ENCODE results near the gene CASKIN1. TPM values are rescaled to one million over a fixed set of nuclear protein-coding genes. Genes with fewer than 3 reads are reported as not detected.

The CASKIN1 gene
- total and polyA plus RNA-seq, 10 of the 15 experiments (the other 5 are each of a cell fraction or from before 2014, with no cell fraction given) = 0.03 to 0.33 (median 0.11) TPM; not detected in 5

DNA sequence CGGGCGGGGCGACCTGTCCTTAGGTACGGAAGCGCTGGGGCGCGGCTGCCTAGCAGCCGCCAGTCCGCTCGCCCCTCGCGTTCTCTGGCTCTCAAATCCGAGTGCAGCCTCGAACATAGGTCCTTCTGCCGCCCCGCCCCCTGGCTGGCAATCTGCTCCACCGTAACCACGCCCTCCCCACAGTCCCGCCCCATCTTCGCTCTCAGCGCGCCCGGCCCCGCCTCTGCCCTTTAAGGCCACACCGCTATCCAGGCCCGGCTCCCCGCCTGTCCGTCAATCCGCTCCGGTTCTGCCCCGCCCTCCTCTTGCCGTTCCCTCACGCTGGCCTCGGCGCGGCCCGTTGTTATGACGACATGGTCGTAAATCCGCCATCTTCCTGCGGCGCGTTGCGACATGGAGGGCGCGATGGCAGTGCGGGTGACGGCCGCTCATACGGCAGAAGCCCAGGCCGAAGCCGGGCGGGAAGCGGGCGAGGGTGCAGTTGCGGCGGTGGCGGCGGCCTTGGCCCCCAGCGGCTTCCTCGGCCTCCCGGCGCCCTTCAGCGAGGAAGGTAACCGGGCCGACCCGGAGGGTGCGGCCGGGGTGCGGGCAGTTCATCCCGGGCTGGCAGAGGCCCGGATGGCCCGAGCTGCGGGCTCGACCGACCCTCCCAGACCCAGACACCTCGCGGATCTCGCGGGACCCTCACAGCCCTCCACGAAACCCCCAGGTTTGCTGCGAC is 27.0 kb upstream of the CASKIN1 start, which contains the start of gene E4F1 (continued):
- TF ChIP-seq, protein P1, sequence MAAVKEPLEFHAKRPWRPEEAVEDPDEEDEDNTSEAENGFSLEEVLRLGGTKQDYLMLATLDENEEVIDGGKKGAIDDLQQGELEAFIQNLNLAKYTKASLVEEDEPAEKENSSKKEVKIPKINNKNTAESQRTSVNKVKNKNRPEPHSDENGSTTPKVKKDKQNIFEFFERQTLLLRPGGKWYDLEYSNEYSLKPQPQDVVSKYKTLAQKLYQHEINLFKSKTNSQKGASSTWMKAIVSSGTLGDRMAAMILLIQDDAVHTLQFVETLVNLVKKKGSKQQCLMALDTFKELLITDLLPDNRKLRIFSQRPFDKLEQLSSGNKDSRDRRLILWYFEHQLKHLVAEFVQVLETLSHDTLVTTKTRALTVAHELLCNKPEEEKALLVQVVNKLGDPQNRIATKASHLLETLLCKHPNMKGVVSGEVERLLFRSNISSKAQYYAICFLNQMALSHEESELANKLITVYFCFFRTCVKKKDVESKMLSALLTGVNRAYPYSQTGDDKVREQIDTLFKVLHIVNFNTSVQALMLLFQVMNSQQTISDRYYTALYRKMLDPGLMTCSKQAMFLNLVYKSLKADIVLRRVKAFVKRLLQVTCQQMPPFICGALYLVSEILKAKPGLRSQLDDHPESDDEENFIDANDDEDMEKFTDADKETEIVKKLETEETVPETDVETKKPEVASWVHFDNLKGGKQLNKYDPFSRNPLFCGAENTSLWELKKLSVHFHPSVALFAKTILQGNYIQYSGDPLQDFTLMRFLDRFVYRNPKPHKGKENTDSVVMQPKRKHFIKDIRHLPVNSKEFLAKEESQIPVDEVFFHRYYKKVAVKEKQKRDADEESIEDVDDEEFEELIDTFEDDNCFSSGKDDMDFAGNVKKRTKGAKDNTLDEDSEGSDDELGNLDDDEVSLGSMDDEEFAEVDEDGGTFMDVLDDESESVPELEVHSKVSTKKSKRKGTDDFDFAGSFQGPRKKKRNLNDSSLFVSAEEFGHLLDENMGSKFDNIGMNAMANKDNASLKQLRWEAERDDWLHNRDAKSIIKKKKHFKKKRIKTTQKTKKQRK (IDR thresholded peaks at IDR 0.05; ENCODE audit: low read depth, low read length) = no peak
- TF ChIP-seq HCFC1 (IDR thresholded peaks at IDR 0.05; ENCODE audit: low read length) (peak; percentile 68), FOXM1 (IDR thresholded peaks at IDR 0.05; ENCODE audit: low read depth, low read length) (no peak), USF2 (IDR thresholded peaks at IDR 0.05; ENCODE audit: borderline replicate concordance, low read depth, low read length) (no peak), ASH2L (IDR thresholded peaks at IDR 0.05; ENCODE audit: borderline replicate concordance, low read depth) (no peak), NR2F1 (conservative IDR thresholded peaks at IDR 0.05) (peak; percentile 42; the same call in 1 of the 2 replicates), SMAD5 (IDR thresholded peaks at IDR 0.05; ENCODE audit: low read depth) (peak; percentile 50; the same call in 1 of the 2 replicates), JUND (IDR thresholded peaks at IDR 0.05; ENCODE audit: low read depth, low read length) (no peak), EGR1 (IDR thresholded peaks at IDR 0.05; ENCODE audit: borderline replicate concordance in 1 of 2, low read depth in 2 of 2, low read length in 2 of 2) (no peak), DPF2 (IDR thresholded peaks at IDR 0.05) (peak; percentile 76), PML (IDR thresholded peaks at IDR 0.05; ENCODE audit: low read length) (peak; percentile 70; the same call in 1 of the 2 replicates), NR2C1 (IDR thresholded peaks at IDR 0.05) (peak; percentile 41; the same call in 1 of the 2 replicates), CEBPB (IDR thresholded peaks at IDR 0.05; ENCODE audit: borderline replicate concordance in 1 of 2, low read depth in 2 of 2, low read length in 2 of 2) (peak in 1 of 2 experiments; percentile 56; a peak in 1 of 4 replicates), ZZZ3 (IDR thresholded peaks at IDR 0.05; ENCODE audit: control insufficient read depth, insufficient read length, low read depth) (no peak), NFIC (IDR thresholded peaks at IDR 0.05; ENCODE audit: low read depth, low read length) (no peak), NFXL1 (IDR thresholded peaks at IDR 0.05; ENCODE audit: borderline replicate concordance) (no peak), GABPA (IDR thresholded peaks at IDR 0.05; ENCODE audit: low read depth) (no peak), USF1 (IDR thresholded peaks at IDR 0.05; ENCODE audit: borderline replicate concordance, extremely low read length, insufficient read depth, low read depth, low read length) (no peak), SREBF2 (IDR thresholded peaks at IDR 0.05; ENCODE audit: low read length) (no peak), NFYA (IDR thresholded peaks at IDR 0.05; ENCODE audit: borderline replicate concordance, low read depth, low read length) (no peak), SMARCA5 (IDR thresholded peaks at IDR 0.05) (0 out of 2 replicates have a peak, but pooled peaks have one; percentile 52), E2F8 (IDR thresholded peaks at IDR 0.05; ENCODE audit: low read depth, partially characterized antibody) (no peak), SUPT20H (IDR thresholded peaks at IDR 0.05; ENCODE audit: borderline replicate concordance, control insufficient read depth, low read depth, low read length) (no peak)
